ENCODE data around the gene C9orf43. TPM values are rescaled to one million over a fixed set of nuclear protein-coding genes. Genes with fewer than 3 reads are reported as not detected.
A peak's percentile ranks its signal among the peaks of the same experiment; 100 is the strongest.

C9orf43 gene
- total and polyA plus RNA-seq, 10 of the 15 experiments (the other 5 are each of a cell fraction or from before 2014, with no cell fraction given) = 0.08 to 0.79 (median 0.55) TPM

- TF ChIP-seq ZNF687 (IDR thresholded peaks at IDR 0.05) (no peak), HDAC2 (IDR thresholded peaks at IDR 0.05) (no peak), ASH2L (IDR thresholded peaks at IDR 0.05; ENCODE audit: borderline replicate concordance, low read depth) (no peak), KAT2A (conservative IDR thresholded peaks at IDR 0.05; ENCODE audit: control insufficient read depth, low read depth, low read length) (no peak), NFYB (IDR thresholded peaks at IDR 0.05; ENCODE audit: insufficient read depth, low read depth, low read length) (no peak), EED (IDR thresholded peaks at IDR 0.05; ENCODE audit: low read depth) (peak; percentile 58; the same call in 1 of the 2 replicates), SMAD5 (IDR thresholded peaks at IDR 0.05; ENCODE audit: low read depth) (no peak), SREBF1 (IDR thresholded peaks at IDR 0.05; ENCODE audit: low read length) (no peak), LARP7 (IDR thresholded peaks at IDR 0.05) (no peak), IRF4 (IDR thresholded peaks at IDR 0.05; ENCODE audit: low read depth, low read length) (peak; percentile 72), DPF2 (IDR thresholded peaks at IDR 0.05) (no peak), EGR1 (IDR thresholded peaks at IDR 0.05; ENCODE audit: borderline replicate concordance in 1 of 2, low read depth in 2 of 2, low read length in 2 of 2) (no peak), SUZ12 (IDR thresholded peaks at IDR 0.05; ENCODE audit: unreplicated experiment) (no peak), CTCF (IDR thresholded peaks at IDR 0.05 in 2 of 3, conservative IDR thresholded peaks at IDR 0.05 in 1 of 3; ENCODE audit: control insufficient read depth in 2 of 3, extremely low read depth in 1 of 3, insufficient read depth in 1 of 3, low read depth in 3 of 3, low read length in 3 of 3) (no peak), POLR2A (IDR thresholded peaks at IDR 0.05; ENCODE audit: low read depth, low read length) (peak; percentile 66), KLF5 (IDR thresholded peaks at IDR 0.05; ENCODE audit: partially characterized antibody) (no peak), KDM1A (IDR thresholded peaks at IDR 0.05; ENCODE audit: borderline replicate concordance) (no peak), MAX (IDR thresholded peaks at IDR 0.05; ENCODE audit: low read depth, low read length) (no peak), BCL11A (IDR thresholded peaks at IDR 0.05; ENCODE audit: low read depth, low read length) (0 out of 2 replicates have a peak, but pooled peaks have one; percentile 5), ZNF592 (IDR thresholded peaks at IDR 0.05) (no peak), STAT3 (IDR thresholded peaks at IDR 0.05; ENCODE audit: low read depth, low read length) (no peak)
These were observed 5.7 kb downstream of the C9orf43 start (continued) for GRCh38 chr9:113416149-113416721.
